ENCODE data around the gene PHRF1.

Gene PHRF1

GRCh38 chr11:548700-549603, 27.3 kb upstream of the PHRF1 start:
- no peak for TF ChIP-seq CTCF (IDR thresholded peaks at IDR 0.05; ENCODE audit: low read depth, low read length)
- H3K4me3 ChIP-seq (replicated peaks in 1 of 2; ENCODE audit: low read depth in 2 of 2, low read length in 2 of 2) = no peak overlapping the region
- DNase-seq (ENCODE audit: low read depth in 2 of 2) = no peak

GRCh38 chr11:550021-550745, 26.1 kb upstream of the PHRF1 start:
- no peak overlapping the region for H3K4me3 ChIP-seq (replicated peaks in 1 of 2; ENCODE audit: low read depth in 2 of 2, low read length in 2 of 2)
- no peak for DNase-seq (ENCODE audit: low read depth in 2 of 2)
- TF ChIP-seq CTCF (IDR thresholded peaks at IDR 0.05; ENCODE audit: low read depth, low read length) = no peak

- TF ChIP-seq CTCF (IDR thresholded peaks at IDR 0.05; ENCODE audit: low read depth, low read length) = no peak
- H3K4me3 ChIP-seq (replicated peaks in 1 of 2; ENCODE audit: low read depth in 2 of 2, low read length in 2 of 2) = no peak overlapping the region
- DNase-seq (ENCODE audit: low read depth in 2 of 2) = no peak
Measured at GRCh38 chr11:550746-551085, 25.6 kb upstream of the PHRF1 start.

- TF ChIP-seq CTCF (IDR thresholded peaks at IDR 0.05; ENCODE audit: low read depth, low read length) = no peak
- no peak overlapping the region for H3K4me3 ChIP-seq (replicated peaks in 1 of 2; ENCODE audit: low read depth in 2 of 2, low read length in 2 of 2)
- DNase-seq (ENCODE audit: low read depth in 2 of 2) = no peak
Measured at GRCh38 chr11:551131-551530, 25.1 kb upstream of the PHRF1 start.

GRCh38 chr11:551596-551995, 24.7 kb upstream of the PHRF1 start:
- DNase-seq (ENCODE audit: low read depth in 2 of 2) = no peak
- TF ChIP-seq CTCF (IDR thresholded peaks at IDR 0.05; ENCODE audit: low read depth, low read length) = no peak
- H3K4me3 ChIP-seq (replicated peaks in 1 of 2; ENCODE audit: low read depth in 2 of 2, low read length in 2 of 2) = no peak overlapping the region

- TF ChIP-seq CTCF (IDR thresholded peaks at IDR 0.05; ENCODE audit: low read depth, low read length) = no peak
- no peak for DNase-seq (ENCODE audit: low read depth in 2 of 2)
- H3K4me3 ChIP-seq (replicated peaks in 1 of 2; ENCODE audit: low read depth in 2 of 2, low read length in 2 of 2) = no peak overlapping the region
Measured at GRCh38 chr11:553083-553987, 22.9 kb upstream of the PHRF1 start.

All from cardiac fibroblast (primary cell).